ENCODE results near the gene FAM240A.

The FAM240A gene

GRCh38 chr3:46603446-46604046 lies 8.8 kb upstream of the FAM240A start:
- DNase-seq (ENCODE audit: low spot score) = no peak
- in situ Hi-C loops (cut with MboI; ENCODE audit: low sequenced_read_pairs, unreplicated experiment) = no loop called here
- TF ChIP-seq CTCF (IDR thresholded peaks at IDR 0.05; ENCODE audit: borderline replicate concordance, control extremely low read depth, extremely low read depth, insufficient read depth, missing control alignments) = no peak

GRCh38 chr3:46604127-46604526 lies 8.2 kb upstream of the FAM240A start:
- TF ChIP-seq CTCF (IDR thresholded peaks at IDR 0.05; ENCODE audit: borderline replicate concordance, control extremely low read depth, extremely low read depth, insufficient read depth, missing control alignments) = no peak
- in situ Hi-C loops (cut with MboI; ENCODE audit: low sequenced_read_pairs, unreplicated experiment) = no loop called here
- no peak for DNase-seq (ENCODE audit: low spot score)

- in situ Hi-C loops (cut with MboI; ENCODE audit: low sequenced_read_pairs, unreplicated experiment) = no loop called here
These were observed 4.7 kb upstream of the FAM240A start for GRCh38 chr3:46607603-46608028.

GRCh38 chr3:46609212-46609721 lies 3.1 kb upstream of the FAM240A start:
- DNase-seq (ENCODE audit: low spot score) = no peak
- in situ Hi-C loops (cut with MboI; ENCODE audit: low sequenced_read_pairs, unreplicated experiment) = no loop called here
- no peak for TF ChIP-seq CTCF (IDR thresholded peaks at IDR 0.05; ENCODE audit: borderline replicate concordance, control extremely low read depth, extremely low read depth, insufficient read depth, missing control alignments)

More at GRCh38 chr3:46607603-46608028, 4.7 kb upstream of the FAM240A start:
- no peak for TF ChIP-seq CTCF (IDR thresholded peaks at IDR 0.05; ENCODE audit: borderline replicate concordance, control extremely low read depth, extremely low read depth, insufficient read depth, missing control alignments)
- DNase-seq (ENCODE audit: low spot score) = no peak

GRCh38 chr3:46609944-46610722 lies 2.2 kb upstream of the FAM240A start:
- in situ Hi-C loops (cut with MboI; ENCODE audit: low sequenced_read_pairs, unreplicated experiment) = no loop called here
- no peak for TF ChIP-seq CTCF (IDR thresholded peaks at IDR 0.05; ENCODE audit: borderline replicate concordance, control extremely low read depth, extremely low read depth, insufficient read depth, missing control alignments)
- DNase-seq (ENCODE audit: low spot score) = no peak

GRCh38 chr3:46613313-46614005 lies 1.1 kb downstream of the FAM240A start:
- DNase-seq (ENCODE audit: low spot score) = no peak
- in situ Hi-C loops (cut with MboI; ENCODE audit: low sequenced_read_pairs, unreplicated experiment) = no loop called here
- no peak for TF ChIP-seq CTCF (IDR thresholded peaks at IDR 0.05; ENCODE audit: borderline replicate concordance, control extremely low read depth, extremely low read depth, insufficient read depth, missing control alignments)

All from GM13976 (cell line).